GM12872 (cell line): ENCODE measurements around the gene ZBED5.

Experiments used
- TF ChIP-seq, protein P1 (sequence below): IDR thresholded peaks from 3 replicates; pipeline ENCODE4 v1.5.1; 2011; ENCODE audit warnings: low read depth, mild to moderate bottlenecking, low read length, moderate library complexity; ENCODE audit not compliant: insufficient read depth

Gene ZBED5

DNA sequence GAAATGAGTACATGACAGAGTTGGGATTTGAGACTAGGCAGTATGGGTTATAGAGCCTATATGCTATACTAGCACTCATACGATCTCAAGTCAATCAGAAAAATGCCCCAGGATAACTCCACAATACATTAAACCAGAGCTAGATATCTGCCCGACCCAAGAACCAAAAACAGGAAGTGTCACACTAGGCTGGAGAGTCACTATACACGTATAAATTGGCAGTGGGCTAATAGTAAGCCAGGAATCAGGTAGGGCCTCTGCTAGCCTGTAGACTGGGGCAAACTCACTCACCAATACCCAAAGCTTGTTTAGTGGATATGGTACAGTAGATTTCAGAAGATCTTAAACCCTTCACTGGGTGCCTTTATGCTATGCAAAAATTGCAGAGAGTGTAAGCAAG, 33.0 kb downstream of the ZBED5 start:
- TF ChIP-seq, protein P1, sequence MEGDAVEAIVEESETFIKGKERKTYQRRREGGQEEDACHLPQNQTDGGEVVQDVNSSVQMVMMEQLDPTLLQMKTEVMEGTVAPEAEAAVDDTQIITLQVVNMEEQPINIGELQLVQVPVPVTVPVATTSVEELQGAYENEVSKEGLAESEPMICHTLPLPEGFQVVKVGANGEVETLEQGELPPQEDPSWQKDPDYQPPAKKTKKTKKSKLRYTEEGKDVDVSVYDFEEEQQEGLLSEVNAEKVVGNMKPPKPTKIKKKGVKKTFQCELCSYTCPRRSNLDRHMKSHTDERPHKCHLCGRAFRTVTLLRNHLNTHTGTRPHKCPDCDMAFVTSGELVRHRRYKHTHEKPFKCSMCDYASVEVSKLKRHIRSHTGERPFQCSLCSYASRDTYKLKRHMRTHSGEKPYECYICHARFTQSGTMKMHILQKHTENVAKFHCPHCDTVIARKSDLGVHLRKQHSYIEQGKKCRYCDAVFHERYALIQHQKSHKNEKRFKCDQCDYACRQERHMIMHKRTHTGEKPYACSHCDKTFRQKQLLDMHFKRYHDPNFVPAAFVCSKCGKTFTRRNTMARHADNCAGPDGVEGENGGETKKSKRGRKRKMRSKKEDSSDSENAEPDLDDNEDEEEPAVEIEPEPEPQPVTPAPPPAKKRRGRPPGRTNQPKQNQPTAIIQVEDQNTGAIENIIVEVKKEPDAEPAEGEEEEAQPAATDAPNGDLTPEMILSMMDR, result no peak

DNA sequence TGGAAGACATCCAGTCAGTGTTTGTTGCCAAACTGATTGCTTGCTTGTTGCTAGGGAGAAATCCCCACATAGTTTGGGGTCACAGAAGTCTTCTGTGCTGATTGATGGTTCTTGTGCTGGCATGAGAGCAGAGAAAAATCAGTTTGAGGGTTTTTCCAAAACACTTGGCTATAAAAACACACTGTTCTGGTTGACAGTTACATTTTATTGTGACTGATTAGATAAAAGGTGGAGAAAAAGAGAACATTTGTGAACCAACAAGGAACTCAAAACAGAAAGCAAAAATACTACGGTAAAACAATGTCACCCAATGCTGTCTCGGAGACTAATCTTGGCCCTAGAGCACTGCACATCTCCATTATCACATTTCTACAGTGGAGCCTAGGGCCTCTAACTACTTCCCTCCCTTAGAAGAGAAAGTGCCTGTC, 34.7 kb downstream of the ZBED5 start:
- TF ChIP-seq, protein P1, result no peak

DNA sequence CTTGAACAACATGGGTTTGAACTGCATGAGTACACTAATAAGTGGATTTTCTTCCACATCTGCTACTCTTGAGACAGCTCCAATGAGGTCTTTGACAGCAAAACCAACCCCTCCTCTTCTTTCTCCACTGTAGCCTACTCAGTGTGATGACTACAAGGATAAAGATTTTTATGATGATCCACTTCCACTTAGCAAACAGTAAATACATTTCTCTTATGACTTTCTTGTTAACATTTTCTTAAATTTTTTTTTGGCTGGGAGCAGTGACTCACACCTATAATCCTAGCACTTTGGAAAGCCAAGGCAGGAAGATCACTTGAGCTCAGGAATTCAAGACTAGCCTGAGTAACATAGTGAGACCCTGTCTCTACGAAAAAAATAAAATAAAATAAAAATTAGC, 39.3 kb downstream of the ZBED5 start:
- TF ChIP-seq, protein P1, result no peak

DNA sequence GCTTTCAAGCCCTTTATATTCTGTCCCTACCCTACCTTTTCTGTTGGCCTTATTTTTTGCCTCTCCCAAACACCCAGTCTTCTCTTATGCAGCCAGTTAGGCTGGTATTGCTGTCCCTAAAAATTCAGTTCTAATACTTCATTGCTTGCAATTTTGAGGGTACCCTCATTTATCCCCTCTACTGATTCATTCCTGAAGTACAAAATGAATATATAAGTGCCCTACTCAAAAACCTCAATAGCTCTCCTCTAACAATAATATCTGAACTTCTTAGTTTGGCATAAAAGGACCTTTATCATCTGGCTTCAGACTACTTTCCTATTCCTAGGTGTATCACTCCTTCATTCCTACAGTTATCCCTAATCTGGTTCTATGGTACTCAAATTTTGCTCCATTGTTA, 43.9 kb downstream of the ZBED5 start:
- TF ChIP-seq, protein P1, result no peak

DNA sequence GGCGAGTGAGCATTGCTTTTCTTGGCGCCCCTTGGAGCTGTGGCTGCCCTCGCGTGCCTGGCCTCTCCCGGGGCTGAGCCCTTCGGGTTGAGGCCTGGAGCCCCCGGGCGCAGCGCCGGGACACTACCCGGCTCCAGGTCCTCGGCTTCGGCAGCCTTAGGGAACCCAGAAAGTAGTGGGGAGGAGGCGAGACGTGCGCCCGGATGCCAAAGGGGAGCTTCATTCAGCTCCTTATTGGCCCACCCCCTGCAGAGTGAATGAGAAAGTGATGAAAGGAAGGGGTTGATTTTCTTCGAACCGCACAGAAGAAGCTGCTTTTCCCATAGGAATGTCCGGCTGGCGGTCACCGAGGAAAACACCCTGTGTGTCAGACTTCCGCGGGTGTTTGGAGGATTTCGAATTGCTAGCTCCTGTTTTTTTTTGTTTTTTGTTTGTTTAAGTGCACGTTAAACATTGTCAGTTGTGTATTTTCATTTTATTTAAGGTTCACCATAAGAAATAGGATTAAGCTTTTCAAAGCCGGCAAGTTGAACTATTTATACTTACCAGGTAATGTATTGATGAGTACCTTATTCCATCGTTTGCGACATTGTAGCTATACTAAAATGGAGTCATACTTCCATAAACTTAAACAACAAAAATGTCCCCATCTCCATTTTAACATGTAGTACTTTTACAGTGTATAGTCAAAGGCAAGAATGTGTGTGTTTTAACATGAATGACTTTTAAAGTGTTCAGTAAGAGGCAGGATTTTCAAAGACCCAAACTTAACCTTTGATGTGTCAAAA, 48.3 kb downstream of the ZBED5 start:
- TF ChIP-seq, protein P1, result no peak

DNA sequence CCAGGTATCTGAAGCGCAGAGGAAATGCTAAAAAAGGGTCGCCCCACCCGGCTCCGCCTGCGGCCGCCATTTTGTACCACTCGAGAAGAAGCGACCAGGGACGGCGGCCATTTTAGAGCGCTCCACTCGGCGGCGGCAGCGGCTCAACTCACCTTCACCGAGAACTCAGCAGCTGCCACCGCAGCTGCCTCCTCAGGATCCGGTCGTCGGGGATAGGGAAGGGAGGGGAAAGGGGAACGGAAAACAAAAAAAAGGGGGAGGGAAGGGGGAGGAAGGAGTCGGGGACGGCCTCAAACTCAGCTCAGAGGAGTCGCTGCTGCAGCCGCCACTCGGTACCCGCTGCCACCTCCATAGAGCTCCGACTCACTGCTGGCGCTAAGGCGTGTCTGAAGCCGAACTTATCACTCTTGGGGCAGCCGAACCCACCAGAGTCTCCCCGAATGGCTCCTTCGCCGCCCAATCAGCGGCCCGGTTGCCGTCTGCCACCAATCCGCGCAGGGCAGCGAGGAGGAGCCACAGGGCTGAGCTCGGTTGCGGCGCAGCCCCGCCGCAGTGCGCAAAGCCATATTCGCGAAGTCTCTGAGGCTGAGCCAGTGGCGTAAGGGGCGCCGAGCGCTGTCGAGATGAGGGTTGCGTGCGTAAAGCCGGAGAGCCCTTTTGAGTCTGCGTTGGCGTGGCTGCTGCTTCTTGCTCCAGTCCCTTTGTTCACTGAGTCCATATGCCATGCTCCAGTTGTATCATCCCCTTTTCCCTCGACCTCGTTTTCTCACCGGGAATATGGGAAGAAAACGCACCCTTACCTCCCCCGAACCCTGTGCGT, 49.1 kb downstream of the ZBED5 start, which contains the start of gene EIF4G2:
Gene EIF4G2, minus strand, starts transcription at position 374 of the 820 bp plus-strand sequence.
- TF ChIP-seq, protein P1, result no peak

DNA sequence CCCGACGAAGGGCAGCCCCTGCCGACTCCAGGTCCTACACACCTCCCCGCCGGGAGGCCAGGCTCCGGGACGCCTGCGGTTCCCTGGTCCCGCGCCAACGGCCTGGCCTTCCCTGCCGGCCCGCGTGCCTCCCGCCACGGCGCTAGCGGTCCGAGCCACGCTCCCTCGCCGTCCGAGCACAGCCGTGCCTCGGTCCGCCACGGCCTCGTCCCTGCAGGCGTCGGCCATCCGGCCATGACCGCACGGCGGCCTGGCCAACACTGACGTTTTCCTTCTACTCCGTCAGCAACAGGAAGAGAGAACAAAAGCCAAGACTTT, 49.7 kb downstream of the ZBED5 start:
- TF ChIP-seq, protein P1, result no peak
